H1 (cell line): Measurements from ENCODE around the gene PREX1. TPM values are rescaled to one million over a fixed set of nuclear protein-coding genes. Genes with fewer than 3 reads are reported as not detected.

Experiments
- CBX5 ChIP-seq: fragments of 300-800, 300-1000 bp; sonication (generic); IDR thresholded peaks from 2 replicates; pipeline ENCODE4 v1.7.1; 2016; ENCODE audit warnings: antibody characterized with exemption, low read length, low read depth
- CEBPB ChIP-seq: IDR thresholded peaks from 2 replicates; pipeline ENCODE4 v1.6.1; 2012; ENCODE audit warnings: low read depth, low read length
- KDM1A ChIP-seq: fragments of 200-600, 300-600 bp; sonication (generic); IDR thresholded peaks from 2 replicates; pipeline ENCODE4 v1.7.1; 2016; ENCODE audit warnings: mild to moderate bottlenecking, low read length, borderline replicate concordance
- NANOG ChIP-seq: IDR thresholded peaks from 2 replicates; pipeline ENCODE4 v1.6.1; 2011; ENCODE audit warnings: low read length, low read depth, mild to moderate bottlenecking, inconsistent platforms; ENCODE audit not compliant: insufficient read depth, poor library complexity, severe bottlenecking
- polyA plus RNA-seq, 7 experiments: library from polyadenylated mRNA; depleted of rRNA in 3 of 7; stranded (reverse) in 5 of 7; unstranded in 2 of 7; fragments of >200 nt in 5 of 7; fragments of 200-250 nt in 2 of 7; gene quantifications; 1 replicate in 5 of 7; 2 replicates in 1 of 7; 4 replicates in 1 of 7; pipeline versions ENCODE4 v1.2.1 to v1.2.3, GENCODE V29; 2011 to 2013; ENCODE audit warnings: missing spikeins in 2 of 7, mixed read lengths in 2 of 7
- total RNA-seq: library from RNA; stranded (reverse); fragmentation: NEBNext Ultra II Directional; extraction: Animal tissue kit (Norgen Biotek cat#: 25700); gene quantifications from 2 replicates; pipeline ENCODE4 v1.2.1, GENCODE V29; 2021

The PREX1 gene
- total and polyA plus RNA-seq, 2 of the 8 experiments (the other 6 are each of a cell fraction or from before 2014, with no cell fraction given) = 10.7 to 12.8 TPM

GRCh38 chr20:48823476-48823875 lies 4.3 kb downstream of the PREX1 start (continued):
- TF ChIP-seq KDM1A (no peak), NANOG (no peak), CEBPB (no peak), CBX5 (no peak)
